ENCODE results near the gene ECT2. TPM values are rescaled to one million over a fixed set of nuclear protein-coding genes. Genes with fewer than 3 reads are reported as not detected.
A peak's percentile ranks its signal among the peaks of the same experiment; 100 is the strongest.
"Not testable (repeated sequence)": the region's sequence is repeated elsewhere in the genome, so short reads cannot be mapped to it uniquely, and the experiment has no call there.

The ECT2 gene
- total RNA-seq, 4 donors from 2014 or later: 2.7 to 5.8 (median 3.7) TPM

DNA sequence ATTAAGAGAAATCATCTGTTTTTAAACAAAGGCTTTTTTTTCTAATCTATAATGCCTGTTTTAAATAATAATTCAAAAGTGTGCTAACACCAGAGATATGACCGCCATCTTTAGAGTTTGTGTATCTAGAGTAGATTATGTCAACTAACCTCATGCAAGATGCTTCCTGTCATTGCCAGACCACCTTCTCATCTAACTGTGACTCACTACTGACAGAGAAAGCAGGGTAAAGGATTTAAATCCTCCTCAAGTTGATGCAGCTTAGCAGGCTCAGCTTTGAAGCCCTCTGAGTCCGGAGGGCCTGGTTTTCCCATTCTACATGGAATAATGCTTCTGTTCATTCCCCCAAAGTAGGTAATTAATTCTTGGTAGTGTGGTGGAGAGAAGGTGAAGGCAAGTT is 108.5 kb downstream of the ECT2 start:
- Histone ChIP-seq H3K27me3 (no peaks in the 10 kb centered on the region), H3K4me1 (peaks cover 0 to 2% of the 10 kb centered on the region in 2 donors), H3K27ac (no peak overlapping the region), H3K36me3 (no peaks in the 10 kb centered on the region), H3K9me3 (no peaks in the 10 kb centered on the region), H3K4me3 (no peak overlapping the region)
- intact Hi-C loops (cut with DNase I; ENCODE audit: low total_unique reads) (no loop called here), in situ Hi-C loops (cut with MboI; ENCODE audit: low sequenced_read_pairs in 4 of 4) (no loop called here)
- ATAC-seq (no peak), DNase-seq (no peak)
- TF ChIP-seq, protein P1, sequence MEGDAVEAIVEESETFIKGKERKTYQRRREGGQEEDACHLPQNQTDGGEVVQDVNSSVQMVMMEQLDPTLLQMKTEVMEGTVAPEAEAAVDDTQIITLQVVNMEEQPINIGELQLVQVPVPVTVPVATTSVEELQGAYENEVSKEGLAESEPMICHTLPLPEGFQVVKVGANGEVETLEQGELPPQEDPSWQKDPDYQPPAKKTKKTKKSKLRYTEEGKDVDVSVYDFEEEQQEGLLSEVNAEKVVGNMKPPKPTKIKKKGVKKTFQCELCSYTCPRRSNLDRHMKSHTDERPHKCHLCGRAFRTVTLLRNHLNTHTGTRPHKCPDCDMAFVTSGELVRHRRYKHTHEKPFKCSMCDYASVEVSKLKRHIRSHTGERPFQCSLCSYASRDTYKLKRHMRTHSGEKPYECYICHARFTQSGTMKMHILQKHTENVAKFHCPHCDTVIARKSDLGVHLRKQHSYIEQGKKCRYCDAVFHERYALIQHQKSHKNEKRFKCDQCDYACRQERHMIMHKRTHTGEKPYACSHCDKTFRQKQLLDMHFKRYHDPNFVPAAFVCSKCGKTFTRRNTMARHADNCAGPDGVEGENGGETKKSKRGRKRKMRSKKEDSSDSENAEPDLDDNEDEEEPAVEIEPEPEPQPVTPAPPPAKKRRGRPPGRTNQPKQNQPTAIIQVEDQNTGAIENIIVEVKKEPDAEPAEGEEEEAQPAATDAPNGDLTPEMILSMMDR (IDR thresholded peaks at IDR 0.05 in 4 of 5, conservative IDR thresholded peaks at IDR 0.05 in 1 of 5): no peak
- no peak for TF ChIP-seq POLR2A (IDR thresholded peaks at IDR 0.05)

DNA sequence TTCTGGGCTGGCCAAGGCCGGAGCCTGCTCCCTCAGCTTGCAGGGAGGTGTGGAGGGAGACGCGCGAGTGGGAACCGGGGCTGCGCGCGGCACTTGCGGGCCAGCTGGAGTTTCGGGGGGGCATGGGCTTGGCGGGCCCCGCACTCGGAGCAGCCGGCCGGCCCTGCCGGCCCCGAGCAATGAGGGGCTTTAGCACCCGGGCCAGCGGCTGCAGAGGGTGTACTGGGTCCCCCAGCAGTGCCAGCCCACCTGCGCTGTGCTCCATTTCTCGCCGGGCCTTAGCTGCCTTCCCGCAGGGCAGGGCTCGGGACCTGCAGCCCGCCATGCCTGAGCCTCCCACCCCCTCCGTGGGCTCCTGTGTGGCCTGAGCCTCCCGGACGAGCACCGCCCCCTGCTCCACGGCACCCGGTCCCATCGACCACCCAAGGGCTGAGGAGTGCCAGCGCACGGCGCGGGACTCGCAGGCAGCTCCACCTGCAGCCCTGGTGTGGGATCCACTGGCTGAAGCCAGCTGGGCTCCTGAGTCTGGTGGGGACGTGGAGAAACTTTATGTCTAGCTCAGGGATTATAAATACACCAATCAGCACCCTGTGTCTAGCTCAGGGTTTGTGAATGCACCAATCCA is 116.3 kb downstream of the ECT2 start:
- intact Hi-C loops (cut with DNase I; ENCODE audit: low total_unique reads); in situ Hi-C loops (cut with MboI; ENCODE audit: low sequenced_read_pairs in 4 of 4); ATAC-seq: not testable (repeated sequence)

DNA sequence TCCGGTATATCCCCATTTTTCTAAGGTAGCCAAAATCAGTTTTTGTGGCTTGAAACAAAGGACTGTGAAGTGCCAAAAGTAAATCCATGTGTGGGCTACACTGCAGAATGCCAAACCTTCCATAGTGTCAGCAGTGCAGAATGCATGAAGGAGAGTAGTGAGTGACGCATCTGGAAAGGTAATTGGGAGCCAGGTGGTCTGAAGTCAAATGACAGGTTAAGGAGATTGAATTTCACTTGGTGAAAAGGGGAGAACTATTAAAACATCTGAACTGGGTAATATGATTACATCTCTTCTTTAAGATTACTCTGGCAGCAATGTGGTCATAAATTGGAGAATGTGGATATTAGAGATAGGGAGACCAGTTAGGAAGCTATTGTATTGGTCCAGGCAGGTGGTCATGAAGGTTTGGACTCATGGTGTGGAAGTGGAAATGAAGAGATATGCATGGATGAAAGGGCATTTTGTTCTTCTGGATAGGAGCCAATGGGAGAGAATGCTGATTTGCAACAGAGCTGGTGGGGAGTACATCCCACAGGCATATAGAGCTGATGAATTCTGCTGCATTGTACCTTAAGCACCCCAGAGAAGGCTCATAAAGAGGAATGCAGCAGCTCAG is 118.2 kb downstream of the ECT2 start:
- no peak for ATAC-seq
- Histone ChIP-seq H3K36me3 (no peaks in the 10 kb centered on the region), H3K4me1 (no peaks in the 10 kb centered on the region), H3K9me3 (no peaks in the 10 kb centered on the region), H3K4me3 (no peak overlapping the region), H3K27ac (no peak overlapping the region), H3K27me3 (no peaks in the 10 kb centered on the region)
- in situ Hi-C loops (cut with MboI; ENCODE audit: low sequenced_read_pairs in 4 of 4): no loop called here
- intact Hi-C loops (cut with DNase I; ENCODE audit: low total_unique reads): no loop called here
- TF ChIP-seq, protein P1 (IDR thresholded peaks at IDR 0.05 in 4 of 5, conservative IDR thresholded peaks at IDR 0.05 in 1 of 5): no peak
- TF ChIP-seq POLR2A (IDR thresholded peaks at IDR 0.05): no peak
- no peak for DNase-seq

More for the DNA sequence above, 116.3 kb downstream of the ECT2 start:
- not testable (repeated sequence) for H3K4me1 ChIP-seq, H3K4me3 ChIP-seq, H3K36me3 ChIP-seq, H3K27me3 ChIP-seq, H3K9me3 ChIP-seq, DNase-seq, H3K27ac ChIP-seq

DNA sequence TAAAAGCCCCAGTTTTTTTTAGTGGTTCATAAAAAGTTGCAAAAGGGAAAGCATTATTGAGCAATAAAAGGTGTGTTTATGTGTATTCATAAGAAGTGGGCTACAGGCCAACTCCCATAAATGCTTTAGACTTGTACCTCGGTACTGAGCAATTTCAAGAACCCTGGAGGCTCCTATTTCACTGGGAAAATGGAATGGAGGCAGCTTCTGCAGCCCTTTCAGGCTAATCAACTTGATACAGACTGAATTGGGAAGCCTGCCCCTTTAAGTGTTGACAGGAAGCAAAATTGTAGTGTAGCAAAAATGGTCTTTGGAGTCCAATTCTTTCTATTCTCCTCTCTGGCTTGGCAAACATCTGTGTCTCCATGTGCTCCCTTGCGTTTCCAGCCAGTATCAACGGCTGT is 118.8 kb downstream of the ECT2 start:
- Histone ChIP-seq H3K27ac (no peak overlapping the region), H3K27me3 (no peaks in the 10 kb centered on the region), H3K4me3 (no peak overlapping the region), H3K4me1 (no peaks in the 10 kb centered on the region), H3K36me3 (no peaks in the 10 kb centered on the region), H3K9me3 (no peaks in the 10 kb centered on the region)
- in situ Hi-C loops (cut with MboI; ENCODE audit: low sequenced_read_pairs in 4 of 4) (no loop called here), intact Hi-C loops (cut with DNase I; ENCODE audit: low total_unique reads) (no loop called here)
- ATAC-seq: peak in 1 of 2 donors; percentile 58
- DNase-seq: no peak
- no peak for TF ChIP-seq POLR2A (IDR thresholded peaks at IDR 0.05)

DNA sequence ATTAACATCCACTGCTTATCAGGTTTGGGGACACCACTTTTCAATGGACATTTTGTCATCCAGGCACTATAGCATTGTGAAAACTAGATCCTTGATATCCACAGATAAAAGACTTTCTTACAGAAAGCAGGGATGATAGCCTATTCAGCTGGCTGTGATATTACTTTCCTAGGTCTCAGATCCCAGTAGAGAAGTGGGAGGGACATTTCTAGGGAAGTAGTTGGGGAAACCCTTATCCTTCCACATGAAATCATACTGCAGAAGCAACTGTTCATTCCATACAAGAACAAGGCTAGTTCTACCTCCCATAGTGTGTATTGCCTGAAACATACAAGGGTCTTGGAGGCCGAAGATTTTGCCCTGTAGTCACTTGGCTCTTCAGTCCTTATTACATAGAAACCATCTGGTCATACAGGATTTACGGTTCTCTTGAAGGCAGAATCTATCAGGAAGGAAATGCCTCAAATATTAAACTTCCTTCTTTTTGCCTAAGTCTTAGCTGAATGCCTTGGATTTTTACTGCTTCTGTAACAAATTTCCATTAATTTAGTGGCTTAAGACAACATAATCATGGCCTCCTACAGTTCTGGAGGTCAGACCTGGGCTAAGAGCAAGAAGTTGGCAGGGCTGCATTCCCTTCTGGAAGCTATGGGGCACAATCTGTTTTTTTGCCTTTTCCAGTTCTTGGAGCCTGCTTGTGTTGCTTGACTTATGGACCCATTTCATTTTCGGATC is 119.4 kb downstream of the ECT2 start:
- H3K4me3 ChIP-seq: no peak overlapping the region
- no peak for ATAC-seq
- no peaks in the 10 kb centered on the region for H3K27me3 ChIP-seq
- TF ChIP-seq, protein P1 (IDR thresholded peaks at IDR 0.05 in 4 of 5, conservative IDR thresholded peaks at IDR 0.05 in 1 of 5): no peak
- no peak for TF ChIP-seq POLR2A (IDR thresholded peaks at IDR 0.05)
- no peak for DNase-seq
- H3K36me3 ChIP-seq: no peaks in the 10 kb centered on the region
- intact Hi-C loops (cut with DNase I; ENCODE audit: low total_unique reads): no loop called here
- H3K27ac ChIP-seq: no peak overlapping the region
- no peaks in the 10 kb centered on the region for H3K4me1 ChIP-seq
- no peaks in the 10 kb centered on the region for H3K9me3 ChIP-seq
- in situ Hi-C loops (cut with MboI; ENCODE audit: low sequenced_read_pairs in 4 of 4): no loop called here

Other genes with a start within 250 kb of the ECT2 start
- gene TNFSF10, start 227.3 kb upstream of the ECT2 start, total RNA-seq: 10 to 100 TPM; 10.2 to 32.8 (median 24.3) TPM
- 10 to 100 TPM in 1 of 4 donors, 1 to 10 TPM in 3; 7.0 to 19.8 (median 8.2) TPM for gene NCEH1, start 39.7 kb upstream of the ECT2 start, total RNA-seq